Posterior vena cava (tissue), 2 donors: Measurements from ENCODE around the gene MRPL40. TPM values are rescaled to one million over a fixed set of nuclear protein-coding genes. Genes with fewer than 3 reads are reported as not detected.

Experiments used
- DNase-seq: peaks from one replicate; pipeline ENCODE4 v3.0.0-alpha.2; 2020; ENCODE audit warnings: low spot score
- intact Hi-C, 2 donors: fragments of 100-400 bp; cut with DNase I; formaldehyde crosslinking; loops; one replicate each; pipeline versions ENCODE4 v1.14.1 to v1.14.2; 2022 to 2023
- total RNA-seq, 2 donors: library from RNA; stranded (reverse); fragmentation: NEBNext Ultra II Directional; extraction: Animal tissue kit (Norgen Biotek cat#: 25700); gene quantifications; one replicate each; pipeline ENCODE4 v1.2.1, GENCODE V29; 2021
- donor health status: DM: yes; HTN: yes; CAD: no.
- donor health status: DM: yes; HTN: yes; CAD: no.

MRPL40 gene
- total RNA-seq, 2 donors from 2014 or later, result 18.1 to 22.5 TPM

DNA sequence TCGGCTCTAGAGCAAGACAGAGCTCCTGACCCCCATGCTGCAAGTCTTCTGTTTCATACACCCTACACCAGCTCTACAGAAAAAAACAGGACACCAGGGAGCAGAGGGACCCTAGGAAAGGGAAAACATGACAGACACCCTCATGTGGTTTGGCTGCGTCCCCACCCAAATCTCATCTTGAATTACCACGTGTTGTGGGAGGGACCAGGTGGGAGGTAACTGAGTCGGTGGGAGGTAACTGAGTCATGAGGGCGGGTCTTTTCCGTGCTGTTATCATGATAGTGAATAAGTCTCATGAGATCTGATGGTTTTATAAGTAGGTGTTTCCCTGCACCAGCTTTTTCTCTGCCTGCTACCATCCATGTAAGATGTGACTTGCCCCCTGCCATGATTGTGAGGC lies 21.8 kb downstream of the MRPL40 start:
- intact Hi-C loops, result loop anchor here (5.0 to 10.0 kb wide), 2 partner anchors 638 to 1101 kb away; no protein-coding TSS in a partner anchor

DNA sequence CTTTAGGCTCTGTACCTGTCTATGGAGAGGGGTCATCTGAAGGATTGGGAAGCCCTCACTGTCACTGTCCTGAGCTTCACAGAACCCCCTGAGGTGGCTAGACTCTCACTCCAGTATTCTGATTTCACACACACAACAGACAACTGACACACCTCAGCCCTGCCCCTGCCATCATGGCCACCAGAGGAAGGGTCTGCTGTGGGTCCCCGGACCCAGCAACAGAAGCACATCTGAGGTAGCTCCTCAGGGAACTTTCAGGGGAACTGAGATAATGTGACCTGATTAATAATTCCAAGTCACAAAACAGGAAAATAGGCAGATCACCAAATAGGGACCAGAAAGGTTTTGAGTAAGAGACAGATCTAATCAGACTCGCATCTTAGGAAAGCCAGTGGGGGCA lies 22.7 kb downstream of the MRPL40 start:
- intact Hi-C loops, result loop anchor here in 1 of 2 donors (10.0 kb wide), 1 partner anchor 1100 kb away; no protein-coding TSS in a partner anchor
- DNase-seq, result no peak

More for the DNA sequence above, 21.8 kb downstream of the MRPL40 start:
- DNase-seq, result no peak

DNA sequence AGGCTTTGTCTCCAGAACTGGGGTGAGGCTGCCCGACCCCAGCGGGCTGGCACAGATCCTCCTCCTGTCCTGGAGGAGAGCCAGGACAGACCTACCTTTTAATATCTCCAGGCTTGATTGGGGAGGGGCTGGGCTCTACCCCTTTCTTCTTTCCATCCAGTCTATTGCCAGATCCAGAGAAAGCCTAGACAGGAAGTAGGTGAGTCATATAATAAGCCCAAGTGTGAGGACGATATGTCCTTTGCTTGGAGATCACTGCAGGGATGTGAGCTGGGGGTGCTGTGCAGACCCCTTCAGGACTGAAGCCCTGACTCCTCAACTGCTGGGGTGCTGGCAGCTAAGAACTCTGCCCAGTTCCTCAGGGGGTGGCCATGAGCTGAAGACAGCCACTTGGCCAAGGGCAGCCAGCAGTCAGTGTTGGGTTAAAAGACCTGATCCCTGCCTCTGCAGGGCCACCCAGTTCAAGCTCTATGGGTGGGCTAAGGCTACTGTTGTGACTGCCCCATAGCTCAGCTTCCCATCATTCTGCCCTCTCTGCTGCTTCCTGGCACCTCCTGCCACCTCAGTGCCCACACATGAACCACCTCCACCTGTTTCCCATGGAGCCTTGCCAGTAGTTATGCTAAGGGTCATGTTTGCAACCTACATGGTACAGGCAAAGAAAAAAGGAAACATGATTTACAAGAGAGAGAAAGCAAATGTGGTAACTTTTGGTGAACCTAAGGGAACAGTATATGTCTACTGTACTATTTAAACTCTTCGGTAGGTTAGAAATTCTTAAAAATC lies 23.4 kb downstream of the MRPL40 start:
- intact Hi-C loops, result loop anchor here in 1 of 2 donors (10.0 kb wide), 1 partner anchor 1099 kb away; no protein-coding TSS in a partner anchor
- no peak for DNase-seq

DNA sequence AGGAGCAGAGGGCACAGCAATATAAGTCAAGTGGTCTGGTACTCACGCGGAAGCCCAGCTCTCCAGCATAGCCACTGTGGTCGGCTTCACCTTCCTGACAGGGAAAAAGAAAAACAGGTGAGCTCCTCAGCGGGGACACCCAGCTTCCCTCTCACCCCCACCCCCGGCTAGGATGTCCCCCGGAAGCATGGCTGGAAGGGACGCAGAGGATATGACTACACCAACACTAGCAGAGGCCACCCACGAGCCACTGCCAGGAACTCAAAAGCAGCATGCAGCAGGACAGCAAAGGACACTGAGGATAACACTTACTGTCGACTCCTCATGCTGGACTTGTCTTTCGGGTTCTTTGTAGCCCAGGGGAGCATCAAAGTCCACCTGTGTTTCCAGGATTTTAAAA lies 24.2 kb downstream of the MRPL40 start:
- intact Hi-C loops, result loop anchor here in 1 of 2 donors (10.0 kb wide), 1 partner anchor 1098 kb away; no protein-coding TSS in a partner anchor
- DNase-seq, result no peak

- DNase-seq, result no peak
- intact Hi-C loops, result loop anchor here in 1 of 2 donors (10.0 kb wide), 1 partner anchor 1097 kb away; no protein-coding TSS in a partner anchor
Measured at GRCh38 chr22:19457828-19458428, 25.6 kb downstream of the MRPL40 start.

GRCh38 chr22:19460036-19460435 lies 27.7 kb downstream of the MRPL40 start:
- intact Hi-C loops, result no loop called here
- no peak for DNase-seq

GRCh38 chr22:19461506-19461905 lies 29.2 kb downstream of the MRPL40 start:
- no peak for DNase-seq
- intact Hi-C loops, result no loop called here

DNA sequence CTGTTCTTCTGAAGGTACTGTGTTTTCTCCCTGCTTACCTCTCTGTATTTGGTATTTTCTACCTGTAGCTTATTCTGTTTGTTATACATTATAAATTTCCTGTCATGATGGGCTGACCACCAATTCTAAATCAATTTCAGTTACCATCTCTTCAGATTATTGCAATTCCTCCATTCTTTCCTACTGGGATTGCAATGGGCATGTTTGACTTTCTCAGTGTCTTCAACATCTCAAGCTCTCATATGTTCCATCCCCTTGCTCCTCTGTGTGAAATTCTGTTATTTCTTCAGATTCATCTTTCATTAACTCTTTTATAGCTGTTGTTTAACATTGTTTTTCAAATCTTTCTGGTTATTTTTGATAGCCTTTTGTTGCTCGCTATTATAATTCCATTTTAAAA lies 30.7 kb downstream of the MRPL40 start:
- intact Hi-C loops, result no loop called here
- DNase-seq, result no peak

- intact Hi-C loops, result no loop called here
- no peak for DNase-seq
Measured at GRCh38 chr22:19463491-19464469, 31.4 kb downstream of the MRPL40 start.

DNA sequence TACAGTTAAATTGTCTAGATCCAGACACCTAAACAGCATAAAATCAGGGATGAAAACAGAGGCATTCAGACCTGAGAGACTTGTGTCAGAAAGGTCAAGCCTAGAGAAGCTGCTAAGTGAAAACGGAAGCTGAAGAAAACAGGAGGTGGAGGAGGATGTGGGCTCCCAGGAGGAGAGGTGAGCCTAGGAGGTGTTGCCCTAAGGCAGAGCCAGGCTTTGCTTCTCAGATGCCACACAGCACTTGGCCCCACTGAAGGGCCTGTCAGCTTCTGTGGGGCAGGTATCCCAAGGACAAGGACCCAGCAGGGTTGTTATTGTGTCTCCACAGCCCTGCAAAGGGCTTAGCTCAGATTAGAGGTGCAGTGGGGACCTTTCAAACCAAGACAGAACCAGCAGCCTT lies 32.2 kb downstream of the MRPL40 start:
- intact Hi-C loops, result no loop called here

GRCh38 chr22:19464975-19465374 lies 32.6 kb downstream of the MRPL40 start:
- intact Hi-C loops, result no loop called here

More for the DNA sequence above, 32.2 kb downstream of the MRPL40 start:
- no peak for DNase-seq

GRCh38 chr22:19466126-19466716 lies 33.9 kb downstream of the MRPL40 start:
- DNase-seq, result no peak
- intact Hi-C loops, result no loop called here

More at GRCh38 chr22:19464975-19465374, 32.6 kb downstream of the MRPL40 start:
- no peak for DNase-seq

- no peak for DNase-seq
- intact Hi-C loops, result no loop called here
Measured at GRCh38 chr22:19466848-19467752, 34.8 kb downstream of the MRPL40 start.

GRCh38 chr22:19467912-19468311 lies 35.6 kb downstream of the MRPL40 start:
- intact Hi-C loops, result no loop called here
- no peak for DNase-seq

GRCh38 chr22:19469421-19469820 lies 37.1 kb downstream of the MRPL40 start:
- intact Hi-C loops, result no loop called here
- no peak for DNase-seq

GRCh38 chr22:19470010-19470409 lies 37.7 kb downstream of the MRPL40 start:
- no peak for DNase-seq

GRCh38 chr22:19471572-19471971 lies 39.2 kb downstream of the MRPL40 start:
- intact Hi-C loops, result no loop called here
- no peak for DNase-seq

More at GRCh38 chr22:19470010-19470409, 37.7 kb downstream of the MRPL40 start:
- intact Hi-C loops, result no loop called here

DNA sequence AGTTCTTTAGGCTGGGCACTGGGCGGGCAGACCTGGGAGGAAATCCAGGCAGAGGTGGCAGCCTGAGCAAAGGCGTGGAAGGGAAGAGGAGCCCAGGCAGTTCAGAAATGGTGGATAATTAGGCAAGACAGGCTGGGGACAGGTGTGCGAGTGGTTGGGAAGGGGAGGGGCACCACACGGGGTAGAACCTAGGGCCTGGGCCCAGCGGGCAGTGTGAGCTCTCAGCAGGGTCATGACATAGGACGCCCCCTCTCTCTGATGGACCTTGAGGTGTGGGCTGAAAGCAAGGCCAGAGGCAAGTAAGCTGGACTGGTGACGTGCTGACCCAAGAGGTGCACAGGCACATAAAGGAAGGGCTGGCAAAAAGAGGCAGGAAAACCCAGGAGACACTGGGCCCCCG lies 39.9 kb downstream of the MRPL40 start:
- DNase-seq, result no peak
- intact Hi-C loops, result no loop called here
